Measurements from ENCODE around the gene CORIN.

- TF ChIP-seq CTCF (IDR thresholded peaks at IDR 0.05) (no peak), POLR2A (IDR thresholded peaks at IDR 0.05) (no peak)
These were observed 174.9 kb downstream of the CORIN start for GRCh38 chr4:47662975-47663374.
